Gastrocnemius medialis (tissue), 4 donors: Measurements from ENCODE around the gene FAM222B. TPM values are rescaled to one million over a fixed set of nuclear protein-coding genes. Genes with fewer than 3 reads are reported as not detected.
"Not testable (repeated sequence)": the region's sequence is repeated elsewhere in the genome, so short reads cannot be mapped to it uniquely, and the experiment has no call there.

ENCODE experiments used
- ATAC-seq, 2 donors: fragments of 150-250 bp; one replicate each; pipeline ENCODE4 v1.9.1; 2016
- DNase-seq, 2 donors: peaks; one replicate each; pipeline ENCODE4 v3.0.0-alpha.2; 2019
- H3K27ac ChIP-seq, 4 donors: fragments of 200-600 bp; sonication (generic); 1 replicate in 1 of 4; 2 replicates in 3 of 4; pipeline ENCODE4 v1.5.1; 2016 to 2018; ENCODE audit warnings: mild to moderate bottlenecking in 2 of 4, moderate library complexity in 1 of 4
- H3K27me3 ChIP-seq, 3 donors: fragments of 200-600 bp; sonication (generic) in 2 of 3; 1 replicate in 1 of 3; 2 replicates in 2 of 3; pipeline versions ENCODE4 v1.5.1 to v1.6.0; 2016 to 2019; ENCODE audit warnings: mild to moderate bottlenecking in 1 of 3, moderate library complexity in 1 of 3
- H3K36me3 ChIP-seq, 2 donors: fragments of 200-600 bp; sonication (generic) in 1 of 2; one replicate each; pipeline ENCODE4 v1.5.1; 2017 to 2018
- H3K4me1 ChIP-seq, 2 donors: fragments of 200-600 bp; sonication (generic) in 1 of 2; one replicate each; pipeline ENCODE4 v1.5.1; 2016 to 2017; ENCODE audit warnings: mild to moderate bottlenecking in 2 of 2
- H3K4me3 ChIP-seq, 4 donors: fragments of 200-600 bp; sonication (generic) in 3 of 4; 1 replicate in 1 of 4; 2 replicates in 3 of 4; pipeline ENCODE4 v1.5.1; 2016 to 2019; ENCODE audit warnings: mild to moderate bottlenecking in 2 of 4
- H3K9me3 ChIP-seq, 3 donors: fragments of 200-600 bp; sonication (generic) in 2 of 3; 1 replicate in 1 of 3; 2 replicates in 2 of 3; pipeline ENCODE4 v1.5.1; 2016 to 2019
- CTCF ChIP-seq, 5 experiments: fragments of 450-650 bp in 3 of 5; fragments of 200-600 bp in 2 of 5; sonication (generic) in 2 of 5; IDR thresholded peaks in 4 of 5; conservative IDR thresholded peaks in 1 of 5; 1 replicate in 4 of 5; 2 replicates in 1 of 5; pipeline ENCODE4 v1.5.1; 2016 to 2019; ENCODE audit warnings: antibody characterized with exemption in 5 of 5, mild to moderate bottlenecking in 3 of 5, moderate library complexity in 3 of 5
- POLR2A ChIP-seq, 2 donors: fragments of 450-650 bp; IDR thresholded peaks; one replicate each; pipeline ENCODE4 v1.6.1; 2017; ENCODE audit warnings: antibody characterized with exemption in 2 of 2, mild to moderate bottlenecking in 2 of 2, moderate library complexity in 2 of 2
- in situ Hi-C, 4 donors: fragments of 200-750 bp; cut with MboI; loops; one replicate each; pipeline versions ENCODE4 v1.15.0 to v1.8.0; 2017; ENCODE audit warnings: low sequenced_read_pairs in 4 of 4
- intact Hi-C: fragments of 100-400 bp; cut with DNase I; formaldehyde crosslinking; loops from one replicate; pipeline ENCODE4 v1.15.1; 2023; ENCODE audit warnings: low total_unique reads
- total RNA-seq, 4 donors: library from RNA; depleted of rRNA; stranded (reverse); fragments of >200 nt; gene quantifications; one replicate each; pipeline versions ENCODE4 v1.1.0 to v1.2.3, GENCODE V29; 2016

The FAM222B gene
- total RNA-seq, 4 donors from 2014 or later: 36.2 to 82.6 (median 66.8) TPM

- TF ChIP-seq CTCF (IDR thresholded peaks at IDR 0.05 in 4 of 5, conservative IDR thresholded peaks at IDR 0.05 in 1 of 5) (no peak), POLR2A (IDR thresholded peaks at IDR 0.05) (no peak)
- in situ Hi-C loops: no loop called here
- Histone ChIP-seq H3K9me3 (no peaks in the 10 kb centered on the region), H3K27ac (no peak overlapping the region), H3K4me3 (no peak overlapping the region), H3K4me1 (peaks cover 47 to 53% of the 10 kb centered on the region in 2 donors), H3K36me3 (peaks cover 6 to 42% of the 10 kb centered on the region in 2 donors), H3K27me3 (no peaks in the 10 kb centered on the region)
- no peak for ATAC-seq
- DNase-seq: no peak
- intact Hi-C loops: no loop called here
Observed at GRCh38 chr17:28723159-28723835, 119.3 kb downstream of the FAM222B start.

GRCh38 chr17:28722417-28723158 is 120.0 kb downstream of the FAM222B start:
- Histone ChIP-seq H3K4me3 (no peak overlapping the region), H3K27ac (peak overlapping the region in 2 of 4 donors; percentile 4 to 15), H3K27me3 (peaks cover 0 to under 1% (median 0%) of the 10 kb centered on the region in 3 donors), H3K36me3 (peaks cover 6 to 42% of the 10 kb centered on the region in 2 donors), H3K9me3 (no peaks in the 10 kb centered on the region), H3K4me1 (peaks cover 44 to 51% of the 10 kb centered on the region in 2 donors)
- no peak for DNase-seq
- TF ChIP-seq POLR2A (IDR thresholded peaks at IDR 0.05) (no peak), CTCF (IDR thresholded peaks at IDR 0.05 in 4 of 5, conservative IDR thresholded peaks at IDR 0.05 in 1 of 5) (no peak)
- intact Hi-C loops (no loop called here), in situ Hi-C loops (no loop called here)
- ATAC-seq: no peak

GRCh38 chr17:28720997-28721329 is 121.6 kb downstream of the FAM222B start:
- peak overlapping the region; percentile 86 to 90 (median 88) for H3K27ac ChIP-seq
- intact Hi-C loops: not testable (repeated sequence)

GRCh38 chr17:28720247-28720996 is 122.2 kb downstream of the FAM222B start:
- no peak for TF ChIP-seq POLR2A (IDR thresholded peaks at IDR 0.05)
- no peak for TF ChIP-seq CTCF (IDR thresholded peaks at IDR 0.05 in 4 of 5, conservative IDR thresholded peaks at IDR 0.05 in 1 of 5)
- H3K27ac ChIP-seq: peak overlapping the region; percentile 86 to 90 (median 88)
- peaks cover 2 to 17% (median 11%) of the 10 kb centered on the region in 3 donors for H3K27me3 ChIP-seq
- H3K4me1 ChIP-seq: peaks cover 34 to 35% of the 10 kb centered on the region in 2 donors
- in situ Hi-C loops: no loop called here
- DNase-seq (no peak), ATAC-seq (no peak)
- peaks cover 6 to 42% of the 10 kb centered on the region in 2 donors for H3K36me3 ChIP-seq
- intact Hi-C loops: no loop called here
- H3K4me3 ChIP-seq: peak overlapping the region; percentile 77 to 98 (median 88)
- H3K9me3 ChIP-seq: no peaks in the 10 kb centered on the region

More at GRCh38 chr17:28720997-28721329, 121.6 kb downstream of the FAM222B start:
- H3K4me1 ChIP-seq: peaks cover 38 to 40% of the 10 kb centered on the region in 2 donors
- peak overlapping the region; percentile 77 to 98 (median 88) for H3K4me3 ChIP-seq
- ATAC-seq, in situ Hi-C loops, H3K9me3 ChIP-seq, DNase-seq: not testable (repeated sequence)
- H3K36me3 ChIP-seq: peaks cover 6 to 42% of the 10 kb centered on the region in 2 donors
- peaks cover 2 to 16% (median 11%) of the 10 kb centered on the region in 3 donors for H3K27me3 ChIP-seq
